SK-N-SH (cell line): ENCODE results near the gene PLSCR1.

ENCODE experiments used
- EP300 ChIP-seq, 2 experiments: IDR thresholded peaks; 2 replicates each; pipeline versions ENCODE4 v1.4.0 to v1.6.1; 2012; ENCODE audit warnings: borderline replicate concordance in 1 of 2, low read depth in 1 of 2, low read length in 1 of 2
- EZH2phosphoT487 ChIP-seq: fragments of 200-600 bp; sonication (generic); IDR thresholded peaks from 2 replicates; pipeline ENCODE4 v1.6.1; 2017; ENCODE audit warnings: low read depth, mixed run types, mild to moderate bottlenecking, antibody characterized with exemption, moderate library complexity, borderline replicate concordance
- FOXM1 ChIP-seq: IDR thresholded peaks from 2 replicates; pipeline ENCODE4 v1.4.0; 2012; ENCODE audit warnings: low read depth, mild to moderate bottlenecking
- GABPA ChIP-seq: IDR thresholded peaks from 2 replicates; pipeline ENCODE4 v1.4.0; 2012; ENCODE audit warnings: low read depth, mild to moderate bottlenecking
- IRF3 ChIP-seq: fragments of 150-350 bp; IDR thresholded peaks from 2 replicates; pipeline ENCODE4 v1.6.1; 2016; ENCODE audit warnings: mild to moderate bottlenecking, low read depth, low read length
- JUND ChIP-seq: IDR thresholded peaks from 2 replicates; pipeline ENCODE4 v1.4.0; 2012
- POLR2AphosphoS5 ChIP-seq: IDR thresholded peaks from 2 replicates; pipeline ENCODE4 v1.6.1; 2012; ENCODE audit warnings: low read depth, low read length
- RAD21 ChIP-seq: IDR thresholded peaks from 2 replicates; pipeline ENCODE4 v1.6.1; 2012; ENCODE audit warnings: mild to moderate bottlenecking, low read length
- SIN3A ChIP-seq: IDR thresholded peaks from 2 replicates; pipeline ENCODE4 v1.6.1; 2012; ENCODE audit warnings: low read depth, mild to moderate bottlenecking, low read length, moderate library complexity, borderline replicate concordance
- YY1 ChIP-seq: IDR thresholded peaks from 2 replicates; pipeline ENCODE4 v1.4.0; 2012; ENCODE audit warnings: low read depth, mild to moderate bottlenecking
- TF ChIP-seq, protein P1 (sequence below): fragments of 150-350 bp; IDR thresholded peaks from 2 replicates; pipeline ENCODE4 v1.6.1; 2017; ENCODE audit warnings: antibody characterized with exemption, low read length, low read depth, borderline replicate concordance
- TF ChIP-seq, protein P2 (sequence below): fragments of 200-600 bp; sonication (generic); IDR thresholded peaks from 2 replicates; pipeline ENCODE4 v1.6.1; 2017; ENCODE audit warnings: antibody characterized with exemption, mild to moderate bottlenecking, moderate library complexity

GRCh38 chr3:146471012-146471411 is 73.4 kb downstream of the PLSCR1 start:
- TF ChIP-seq EZH2phosphoT487 (no peak), JUND (no peak), SIN3A (no peak), EP300 (IDR thresholded peaks at IDR 0.05; ENCODE audit: borderline replicate concordance in 1 of 2, low read depth in 1 of 2, low read length in 1 of 2) (no peak), YY1 (no peak), POLR2AphosphoS5 (no peak), IRF3 (no peak), FOXM1 (no peak), RAD21 (no peak), GABPA (no peak)
- TF ChIP-seq, protein P1, sequence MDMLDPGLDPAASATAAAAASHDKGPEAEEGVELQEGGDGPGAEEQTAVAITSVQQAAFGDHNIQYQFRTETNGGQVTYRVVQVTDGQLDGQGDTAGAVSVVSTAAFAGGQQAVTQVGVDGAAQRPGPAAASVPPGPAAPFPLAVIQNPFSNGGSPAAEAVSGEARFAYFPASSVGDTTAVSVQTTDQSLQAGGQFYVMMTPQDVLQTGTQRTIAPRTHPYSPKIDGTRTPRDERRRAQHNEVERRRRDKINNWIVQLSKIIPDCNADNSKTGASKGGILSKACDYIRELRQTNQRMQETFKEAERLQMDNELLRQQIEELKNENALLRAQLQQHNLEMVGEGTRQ: no peak
- TF ChIP-seq, protein P2, sequence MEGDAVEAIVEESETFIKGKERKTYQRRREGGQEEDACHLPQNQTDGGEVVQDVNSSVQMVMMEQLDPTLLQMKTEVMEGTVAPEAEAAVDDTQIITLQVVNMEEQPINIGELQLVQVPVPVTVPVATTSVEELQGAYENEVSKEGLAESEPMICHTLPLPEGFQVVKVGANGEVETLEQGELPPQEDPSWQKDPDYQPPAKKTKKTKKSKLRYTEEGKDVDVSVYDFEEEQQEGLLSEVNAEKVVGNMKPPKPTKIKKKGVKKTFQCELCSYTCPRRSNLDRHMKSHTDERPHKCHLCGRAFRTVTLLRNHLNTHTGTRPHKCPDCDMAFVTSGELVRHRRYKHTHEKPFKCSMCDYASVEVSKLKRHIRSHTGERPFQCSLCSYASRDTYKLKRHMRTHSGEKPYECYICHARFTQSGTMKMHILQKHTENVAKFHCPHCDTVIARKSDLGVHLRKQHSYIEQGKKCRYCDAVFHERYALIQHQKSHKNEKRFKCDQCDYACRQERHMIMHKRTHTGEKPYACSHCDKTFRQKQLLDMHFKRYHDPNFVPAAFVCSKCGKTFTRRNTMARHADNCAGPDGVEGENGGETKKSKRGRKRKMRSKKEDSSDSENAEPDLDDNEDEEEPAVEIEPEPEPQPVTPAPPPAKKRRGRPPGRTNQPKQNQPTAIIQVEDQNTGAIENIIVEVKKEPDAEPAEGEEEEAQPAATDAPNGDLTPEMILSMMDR: no peak
